Measurements from ENCODE around the gene SNORC. TPM values are rescaled to one million over a fixed set of nuclear protein-coding genes. Genes with fewer than 3 reads are reported as not detected.

SNORC gene
- polyA plus RNA-seq, 1 donor from 2014 or later = 0.68 TPM

DNA sequence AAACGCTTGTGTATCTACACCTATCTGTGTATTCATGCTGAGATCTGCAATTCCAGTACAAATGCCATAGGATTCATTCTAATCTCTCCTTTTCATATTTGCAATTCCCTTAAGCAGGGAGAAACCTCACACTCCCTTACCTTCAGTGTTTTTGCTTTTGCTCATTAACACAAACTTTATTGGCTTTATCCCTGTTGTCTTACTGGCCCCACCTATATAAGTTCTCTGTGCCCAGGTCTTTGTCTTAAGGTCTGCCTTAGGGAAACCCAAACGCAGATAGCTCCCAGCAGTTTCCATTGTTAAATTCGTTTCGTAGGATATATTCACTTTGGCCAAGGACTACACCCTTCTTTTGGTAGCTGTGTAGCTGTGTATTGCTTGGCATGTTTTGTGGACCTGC, 4.0 kb upstream of the SNORC start:
- H3K27me3 ChIP-seq (ENCODE audit: insufficient read depth, low read depth, low read length) = no peaks in the 10 kb centered on the region
- no peaks in the 10 kb centered on the region for H3K79me2 ChIP-seq (replicated peaks; ENCODE audit: insufficient read depth, low read length)
- H3K9me3 ChIP-seq (ENCODE audit: low read length) = no peaks in the 10 kb centered on the region
- H3K4me3 ChIP-seq (ENCODE audit: low read length) = no peak overlapping the region
- no peak overlapping the region for H3K9ac ChIP-seq (ENCODE audit: low read length)
- no peaks in the 10 kb centered on the region for H3K36me3 ChIP-seq (ENCODE audit: insufficient read depth, low read length)
- no peak overlapping the region for H2AFZ ChIP-seq (ENCODE audit: low read depth, low read length)
- no peak overlapping the region for H3K27ac ChIP-seq (ENCODE audit: low read length)
- no peaks in the 10 kb centered on the region for H3F3A ChIP-seq (ENCODE audit: insufficient read depth, low read length, poor library complexity, severe bottlenecking)
- no peaks in the 10 kb centered on the region for H3K9me2 ChIP-seq (ENCODE audit: insufficient read depth, low read length)
- no peaks in the 10 kb centered on the region for H4K20me1 ChIP-seq (ENCODE audit: insufficient read depth)
- no peak overlapping the region for H3K4me2 ChIP-seq (ENCODE audit: low read length)
- TF ChIP-seq POLR2AphosphoS5 (IDR thresholded peaks at IDR 0.05) = no peak
- no peak for TF ChIP-seq EP300 (conservative IDR thresholded peaks at IDR 0.05; ENCODE audit: poor library complexity, severe bottlenecking)
- TF ChIP-seq RAD21 (conservative IDR thresholded peaks at IDR 0.05) = no peak
- no peak for TF ChIP-seq MXI1 (conservative IDR thresholded peaks at IDR 0.05; ENCODE audit: poor library complexity, severe bottlenecking)
- TF ChIP-seq, protein P1, sequence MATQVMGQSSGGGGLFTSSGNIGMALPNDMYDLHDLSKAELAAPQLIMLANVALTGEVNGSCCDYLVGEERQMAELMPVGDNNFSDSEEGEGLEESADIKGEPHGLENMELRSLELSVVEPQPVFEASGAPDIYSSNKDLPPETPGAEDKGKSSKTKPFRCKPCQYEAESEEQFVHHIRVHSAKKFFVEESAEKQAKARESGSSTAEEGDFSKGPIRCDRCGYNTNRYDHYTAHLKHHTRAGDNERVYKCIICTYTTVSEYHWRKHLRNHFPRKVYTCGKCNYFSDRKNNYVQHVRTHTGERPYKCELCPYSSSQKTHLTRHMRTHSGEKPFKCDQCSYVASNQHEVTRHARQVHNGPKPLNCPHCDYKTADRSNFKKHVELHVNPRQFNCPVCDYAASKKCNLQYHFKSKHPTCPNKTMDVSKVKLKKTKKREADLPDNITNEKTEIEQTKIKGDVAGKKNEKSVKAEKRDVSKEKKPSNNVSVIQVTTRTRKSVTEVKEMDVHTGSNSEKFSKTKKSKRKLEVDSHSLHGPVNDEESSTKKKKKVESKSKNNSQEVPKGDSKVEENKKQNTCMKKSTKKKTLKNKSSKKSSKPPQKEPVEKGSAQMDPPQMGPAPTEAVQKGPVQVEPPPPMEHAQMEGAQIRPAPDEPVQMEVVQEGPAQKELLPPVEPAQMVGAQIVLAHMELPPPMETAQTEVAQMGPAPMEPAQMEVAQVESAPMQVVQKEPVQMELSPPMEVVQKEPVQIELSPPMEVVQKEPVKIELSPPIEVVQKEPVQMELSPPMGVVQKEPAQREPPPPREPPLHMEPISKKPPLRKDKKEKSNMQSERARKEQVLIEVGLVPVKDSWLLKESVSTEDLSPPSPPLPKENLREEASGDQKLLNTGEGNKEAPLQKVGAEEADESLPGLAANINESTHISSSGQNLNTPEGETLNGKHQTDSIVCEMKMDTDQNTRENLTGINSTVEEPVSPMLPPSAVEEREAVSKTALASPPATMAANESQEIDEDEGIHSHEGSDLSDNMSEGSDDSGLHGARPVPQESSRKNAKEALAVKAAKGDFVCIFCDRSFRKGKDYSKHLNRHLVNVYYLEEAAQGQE (IDR thresholded peaks at IDR 0.05; ENCODE audit: borderline replicate concordance) = no peak
- no peak for TF ChIP-seq EZH2 (IDR thresholded peaks at IDR 0.05; ENCODE audit: borderline replicate concordance, insufficient read depth, low read length, poor library complexity, severe bottlenecking)
- TF ChIP-seq TAF1 (IDR thresholded peaks at IDR 0.05; ENCODE audit: low read depth) = no peak
- no peak for TF ChIP-seq SMC3 (conservative IDR thresholded peaks at IDR 0.05; ENCODE audit: poor library complexity)
- TF ChIP-seq, protein P2, sequence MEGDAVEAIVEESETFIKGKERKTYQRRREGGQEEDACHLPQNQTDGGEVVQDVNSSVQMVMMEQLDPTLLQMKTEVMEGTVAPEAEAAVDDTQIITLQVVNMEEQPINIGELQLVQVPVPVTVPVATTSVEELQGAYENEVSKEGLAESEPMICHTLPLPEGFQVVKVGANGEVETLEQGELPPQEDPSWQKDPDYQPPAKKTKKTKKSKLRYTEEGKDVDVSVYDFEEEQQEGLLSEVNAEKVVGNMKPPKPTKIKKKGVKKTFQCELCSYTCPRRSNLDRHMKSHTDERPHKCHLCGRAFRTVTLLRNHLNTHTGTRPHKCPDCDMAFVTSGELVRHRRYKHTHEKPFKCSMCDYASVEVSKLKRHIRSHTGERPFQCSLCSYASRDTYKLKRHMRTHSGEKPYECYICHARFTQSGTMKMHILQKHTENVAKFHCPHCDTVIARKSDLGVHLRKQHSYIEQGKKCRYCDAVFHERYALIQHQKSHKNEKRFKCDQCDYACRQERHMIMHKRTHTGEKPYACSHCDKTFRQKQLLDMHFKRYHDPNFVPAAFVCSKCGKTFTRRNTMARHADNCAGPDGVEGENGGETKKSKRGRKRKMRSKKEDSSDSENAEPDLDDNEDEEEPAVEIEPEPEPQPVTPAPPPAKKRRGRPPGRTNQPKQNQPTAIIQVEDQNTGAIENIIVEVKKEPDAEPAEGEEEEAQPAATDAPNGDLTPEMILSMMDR (IDR thresholded peaks at IDR 0.05; ENCODE audit: poor library complexity, severe bottlenecking) = no peak

DNA sequence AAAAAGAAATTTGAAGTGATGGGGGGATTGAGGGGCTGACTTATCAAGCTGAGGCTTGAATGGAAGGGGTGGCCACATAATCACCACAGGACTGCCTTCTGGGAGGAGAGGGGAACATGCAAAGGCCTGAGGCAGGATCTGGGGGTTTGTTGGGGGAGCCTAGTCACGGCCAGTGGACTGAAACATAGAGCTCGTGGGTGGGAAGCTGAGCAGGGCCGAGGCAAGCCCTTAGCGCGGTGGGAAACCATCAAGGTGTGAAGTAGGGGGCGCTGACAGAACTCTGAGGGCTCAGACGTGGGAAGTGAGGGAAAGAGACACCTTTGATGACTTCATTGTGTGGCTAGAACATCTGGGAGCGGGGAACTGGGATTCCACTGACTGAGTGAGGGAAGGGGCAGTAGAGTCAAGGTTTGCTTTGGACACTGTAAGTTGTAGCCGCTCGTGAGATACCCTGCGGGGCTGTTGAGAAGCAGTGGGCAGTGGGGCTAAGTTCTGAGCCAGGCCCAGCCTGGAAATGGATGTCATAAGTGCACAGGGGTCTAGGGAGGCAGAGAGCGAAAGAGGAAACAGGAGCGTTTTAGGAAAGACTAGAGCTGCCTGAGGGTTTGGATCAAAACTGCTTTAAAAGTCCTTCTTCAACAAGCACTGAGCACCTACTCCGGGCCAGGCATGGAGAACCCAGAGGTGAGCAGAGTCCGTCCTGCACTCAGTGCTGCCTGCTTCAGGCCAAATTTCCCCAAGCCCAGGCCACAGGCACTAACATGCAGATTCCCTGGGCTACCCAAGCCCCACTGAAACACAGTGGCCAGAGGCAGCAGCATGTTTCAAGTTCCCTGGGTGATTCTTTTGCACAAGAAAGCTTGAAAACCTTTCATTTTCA, 686 bp upstream of the SNORC start:
- Histone ChIP-seq H3K27me3 (ENCODE audit: insufficient read depth, low read depth, low read length) (no peaks in the 10 kb centered on the region), H4K20me1 (ENCODE audit: insufficient read depth) (no peaks in the 10 kb centered on the region), H3K9me2 (ENCODE audit: insufficient read depth, low read length) (no peaks in the 10 kb centered on the region), H3F3A (ENCODE audit: insufficient read depth, low read length, poor library complexity, severe bottlenecking) (no peaks in the 10 kb centered on the region), H3K4me3 (ENCODE audit: low read length) (no peak overlapping the region), H3K79me2 (replicated peaks; ENCODE audit: insufficient read depth, low read length) (no peaks in the 10 kb centered on the region), H3K36me3 (ENCODE audit: insufficient read depth, low read length) (no peaks in the 10 kb centered on the region), H2AFZ (ENCODE audit: low read depth, low read length) (no peak overlapping the region), H3K9me3 (ENCODE audit: low read length) (no peaks in the 10 kb centered on the region), H3K9ac (ENCODE audit: low read length) (no peak overlapping the region), H3K4me2 (ENCODE audit: low read length) (no peak overlapping the region), H3K27ac (ENCODE audit: low read length) (no peak overlapping the region)
- TF ChIP-seq, protein P1 (IDR thresholded peaks at IDR 0.05; ENCODE audit: borderline replicate concordance) = no peak
- TF ChIP-seq, protein P2 (IDR thresholded peaks at IDR 0.05; ENCODE audit: poor library complexity, severe bottlenecking) = no peak
- no peak for TF ChIP-seq MXI1 (conservative IDR thresholded peaks at IDR 0.05; ENCODE audit: poor library complexity, severe bottlenecking)
- no peak for TF ChIP-seq EZH2 (IDR thresholded peaks at IDR 0.05; ENCODE audit: borderline replicate concordance, insufficient read depth, low read length, poor library complexity, severe bottlenecking)
- TF ChIP-seq TAF1 (IDR thresholded peaks at IDR 0.05; ENCODE audit: low read depth) = no peak
- TF ChIP-seq EP300 (conservative IDR thresholded peaks at IDR 0.05; ENCODE audit: poor library complexity, severe bottlenecking) = no peak
- no peak for TF ChIP-seq SMC3 (conservative IDR thresholded peaks at IDR 0.05; ENCODE audit: poor library complexity)
- no peak for TF ChIP-seq RAD21 (conservative IDR thresholded peaks at IDR 0.05)
- TF ChIP-seq POLR2AphosphoS5 (IDR thresholded peaks at IDR 0.05) = no peak

Data from neural cell (in vitro differentiated cells).